22Rv1 (cell line): ENCODE measurements around the gene HAPLN3.
"Not testable (repeated sequence)": the region's sequence is repeated elsewhere in the genome, so short reads cannot be mapped to it uniquely, and the experiment has no call there.

Experiments used
- H3K27ac ChIP-seq: fragments of 450-650 bp; 2 replicates; pipeline ENCODE4 v1.5.1; 2017
- CTCF ChIP-seq: fragments of 450-650 bp; IDR thresholded peaks from 2 replicates; pipeline ENCODE4 v1.5.1; 2017; ENCODE audit warnings: mild to moderate bottlenecking
- ZFX ChIP-seq: fragments of 450-650 bp; IDR thresholded peaks from 2 replicates; pipeline ENCODE4 v1.6.1; 2017; ENCODE audit warnings: antibody characterized with exemption, borderline replicate concordance

The HAPLN3 gene

GRCh38 chr15:88894819-88895767 is at the start of gene HAPLN3:
Gene HAPLN3 (minus strand): TSS chr15:88895544. CDS start chr15:88887298, 8,246 bp downstream.
- no peak within 1 kb of the TSS for H3K27ac ChIP-seq
- TF ChIP-seq ZFX (no peak), CTCF (no peak)

GRCh38 chr15:88940110-88940675 is 44.8 kb upstream of the HAPLN3 start:
- no peak overlapping the region for H3K27ac ChIP-seq
- TF ChIP-seq CTCF: no peak
- TF ChIP-seq ZFX: no peak

GRCh38 chr15:88939486-88939806 is 44.1 kb upstream of the HAPLN3 start:
- TF ChIP-seq ZFX: no peak
- no peak for TF ChIP-seq CTCF
- H3K27ac ChIP-seq: no peak overlapping the region

GRCh38 chr15:88938802-88939485 is 43.6 kb upstream of the HAPLN3 start:
- H3K27ac ChIP-seq: no peak overlapping the region
- no peak for TF ChIP-seq CTCF
- no peak for TF ChIP-seq ZFX

- H3K27ac ChIP-seq: not testable (repeated sequence)
Measured at GRCh38 chr15:88934449-88934848, 39.1 kb upstream of the HAPLN3 start.

- TF ChIP-seq CTCF (no peak), ZFX (no peak)
- H3K27ac ChIP-seq: no peak overlapping the region
Measured at GRCh38 chr15:88932875-88933330, 37.6 kb upstream of the HAPLN3 start.

- TF ChIP-seq ZFX (no peak), CTCF (no peak)
- H3K27ac ChIP-seq: no peak overlapping the region
Measured at GRCh38 chr15:88932271-88932874, 37.0 kb upstream of the HAPLN3 start.
